Activated T-cell treated with anti-CD3 and anti-CD28 coated beads for 48 hours (primary cell): ENCODE measurements around the gene AUH.

ENCODE experiments used
- DNase-seq: peaks from one replicate; pipeline ENCODE4 v3.0.0-alpha.2; 2020; ENCODE audit warnings: low read depth

AUH gene

DNA sequence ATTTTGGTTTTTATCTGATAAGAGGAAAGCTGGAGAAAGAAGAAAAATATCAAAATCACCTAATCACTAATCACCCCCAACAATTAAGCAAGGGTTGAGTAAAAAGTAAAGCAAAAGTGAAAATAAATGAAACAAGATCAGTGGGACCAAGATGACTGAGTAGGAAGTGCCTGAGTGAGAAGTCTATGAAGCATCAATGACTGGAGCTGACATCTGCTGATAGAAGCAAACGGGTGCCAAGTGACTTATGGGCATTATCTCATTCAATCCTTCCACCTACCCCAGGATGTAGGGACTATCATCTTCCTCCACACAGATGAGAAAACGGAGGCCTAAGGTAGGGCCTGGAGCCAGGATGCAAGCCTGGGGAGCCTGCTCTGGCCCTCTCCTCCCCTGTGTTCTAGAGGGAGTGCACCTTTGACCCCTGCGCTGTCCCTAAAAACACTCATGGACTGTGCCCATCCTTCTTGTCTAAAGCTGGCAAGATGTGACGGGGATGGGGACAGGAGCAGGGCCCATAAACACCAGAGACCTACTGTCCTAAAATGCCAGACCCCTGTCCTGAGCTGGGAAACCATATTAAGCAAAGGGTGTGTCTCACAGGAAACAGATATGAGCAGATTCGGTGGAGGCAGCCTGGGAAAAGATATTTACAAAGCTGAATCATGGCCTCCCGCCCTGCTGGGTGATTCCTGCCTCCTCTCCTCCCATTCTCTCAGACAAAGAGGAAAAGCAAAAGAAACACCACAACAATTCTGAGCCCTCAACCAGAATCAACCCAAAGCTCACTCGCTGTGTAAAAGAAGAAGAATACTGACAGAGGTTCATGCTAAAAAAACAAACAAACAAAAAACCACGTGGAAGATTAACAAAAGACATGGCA is 116.0 kb downstream of the AUH start:
- no peak for DNase-seq

DNA sequence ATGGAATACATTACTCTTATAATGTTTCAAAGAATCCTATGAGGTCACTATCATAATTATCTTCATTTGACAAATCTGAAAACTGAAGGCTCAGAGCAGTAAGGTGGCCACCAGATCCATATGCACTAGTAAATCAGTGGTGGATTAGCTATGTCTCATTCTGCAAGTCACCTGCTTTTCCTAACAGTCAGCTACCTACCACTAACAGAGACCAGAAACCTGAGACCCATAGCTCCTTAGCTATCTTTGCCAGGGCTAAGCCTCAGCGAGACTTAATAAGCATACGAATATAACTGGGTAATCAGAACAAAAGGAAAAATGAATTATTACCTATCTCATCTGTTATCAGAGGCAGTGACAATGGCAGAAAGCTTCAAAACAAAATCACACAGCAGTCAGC is 118.7 kb downstream of the AUH start:
- DNase-seq, result no peak

GRCh38 chr9:91241909-91242308 is 119.8 kb downstream of the AUH start:
- DNase-seq, result no peak

- no peak for DNase-seq
Observed at GRCh38 chr9:91240596-91241165, 121.0 kb downstream of the AUH start.

- no peak for DNase-seq
Observed at GRCh38 chr9:91239367-91240111, 122.2 kb downstream of the AUH start.

DNA sequence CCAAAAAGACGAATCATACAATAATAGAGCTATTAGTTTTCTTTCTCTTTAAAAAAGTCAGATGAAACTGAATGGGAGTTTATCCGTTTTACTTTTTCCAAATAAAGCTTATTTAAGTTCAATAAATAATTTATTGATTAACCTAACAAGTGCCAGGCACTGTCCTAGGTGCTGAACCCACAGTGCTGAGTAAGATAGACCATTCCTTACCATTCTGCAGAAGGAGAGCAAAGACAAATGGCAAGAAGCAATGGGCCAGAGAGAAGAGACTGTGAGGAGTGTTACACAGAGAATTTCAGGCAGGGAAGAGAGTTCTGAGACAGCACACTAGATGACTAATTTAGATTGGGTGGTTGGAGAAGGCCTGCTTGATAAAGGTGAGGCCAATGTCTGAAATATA is 127.2 kb downstream of the AUH start:
- no peak for DNase-seq

DNA sequence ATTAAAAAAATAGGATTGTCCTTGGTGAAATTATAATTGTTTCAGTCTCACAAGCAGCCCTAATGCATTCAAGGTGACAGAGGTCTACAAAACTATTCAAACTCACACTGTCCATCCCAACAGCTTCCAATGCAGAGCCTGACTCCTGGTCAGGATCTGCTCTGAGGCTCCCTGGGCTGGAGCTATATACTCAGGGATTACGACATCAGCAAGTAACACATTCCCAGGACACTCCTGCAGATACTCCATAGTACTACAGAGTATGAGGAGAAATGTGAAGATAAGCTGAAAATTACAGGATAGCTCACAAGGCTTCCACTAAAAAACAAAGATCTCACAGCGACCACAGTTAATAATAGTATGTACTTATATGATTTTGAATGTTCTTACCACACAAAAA is 130.1 kb downstream of the AUH start:
- DNase-seq, result no peak

DNA sequence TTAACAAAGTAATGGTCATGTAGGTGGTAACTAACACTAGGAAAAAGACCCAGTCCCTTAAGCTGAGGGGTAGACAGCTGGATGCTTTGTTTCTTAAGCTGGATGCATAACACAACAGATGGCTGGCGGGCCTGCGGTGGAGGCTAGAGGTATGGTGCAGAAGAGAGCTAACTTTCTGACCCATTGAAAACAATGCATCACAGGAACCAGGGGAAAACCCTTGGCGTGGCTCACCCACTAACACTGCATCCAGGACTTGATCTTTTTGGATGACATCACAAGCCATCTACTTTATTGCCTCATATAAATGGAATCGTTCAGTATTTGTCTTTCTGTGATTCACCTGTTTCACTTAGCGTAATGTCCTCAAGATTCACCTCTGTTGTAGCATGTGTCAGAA is 138.7 kb downstream of the AUH start:
- DNase-seq, result no peak

- no peak for DNase-seq
Observed at GRCh38 chr9:91222457-91222856, 139.3 kb downstream of the AUH start.

- no peak for DNase-seq
Observed at GRCh38 chr9:91221332-91221731, 140.4 kb downstream of the AUH start.

GRCh38 chr9:91220491-91221135 is 141.1 kb downstream of the AUH start:
- DNase-seq, result no peak

GRCh38 chr9:91220021-91220420 is 141.7 kb downstream of the AUH start:
- DNase-seq, result no peak

DNA sequence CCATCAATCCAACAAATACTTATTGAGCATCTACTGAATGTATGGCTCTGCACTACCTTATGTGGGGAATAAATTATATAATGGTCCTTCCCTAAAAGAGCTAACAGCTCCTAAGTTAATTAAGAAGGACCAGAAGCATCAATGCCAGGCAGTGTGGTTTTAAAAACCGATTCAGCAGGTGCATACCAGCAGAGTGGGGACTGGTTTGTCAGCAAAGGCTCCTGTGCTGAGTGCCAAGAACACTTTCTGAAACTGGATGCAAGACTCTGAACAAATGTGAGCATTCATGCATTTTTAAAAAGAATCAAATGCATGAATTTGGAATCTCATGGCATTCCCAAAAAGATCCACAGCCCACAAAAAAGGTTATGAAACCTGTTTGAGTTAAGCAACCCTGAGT is 142.2 kb downstream of the AUH start:
- no peak for DNase-seq

- DNase-seq, result no peak
Observed at GRCh38 chr9:91217388-91217787, 144.3 kb downstream of the AUH start.

DNA sequence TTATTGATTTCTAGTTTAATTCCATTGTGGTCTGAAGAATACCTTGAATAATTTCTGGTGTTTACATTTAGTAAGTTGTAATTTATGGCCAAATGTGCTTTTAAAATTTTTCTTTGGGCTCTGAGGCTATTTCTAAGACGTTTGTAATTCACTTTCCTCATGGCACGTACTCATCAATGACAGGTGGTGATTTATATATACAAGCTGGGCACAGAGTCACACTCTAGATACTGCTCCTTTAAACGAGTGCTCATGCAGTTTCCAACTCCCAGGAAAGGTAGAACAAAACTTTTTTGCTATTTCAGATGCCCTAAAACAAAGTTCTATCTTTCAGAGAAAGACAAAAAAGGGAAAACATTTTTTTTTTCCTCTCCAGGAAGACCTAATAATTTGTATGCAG is 146.9 kb downstream of the AUH start:
- no peak for DNase-seq

GRCh38 chr9:91214086-91214485 is 147.6 kb downstream of the AUH start:
- no peak for DNase-seq

DNA sequence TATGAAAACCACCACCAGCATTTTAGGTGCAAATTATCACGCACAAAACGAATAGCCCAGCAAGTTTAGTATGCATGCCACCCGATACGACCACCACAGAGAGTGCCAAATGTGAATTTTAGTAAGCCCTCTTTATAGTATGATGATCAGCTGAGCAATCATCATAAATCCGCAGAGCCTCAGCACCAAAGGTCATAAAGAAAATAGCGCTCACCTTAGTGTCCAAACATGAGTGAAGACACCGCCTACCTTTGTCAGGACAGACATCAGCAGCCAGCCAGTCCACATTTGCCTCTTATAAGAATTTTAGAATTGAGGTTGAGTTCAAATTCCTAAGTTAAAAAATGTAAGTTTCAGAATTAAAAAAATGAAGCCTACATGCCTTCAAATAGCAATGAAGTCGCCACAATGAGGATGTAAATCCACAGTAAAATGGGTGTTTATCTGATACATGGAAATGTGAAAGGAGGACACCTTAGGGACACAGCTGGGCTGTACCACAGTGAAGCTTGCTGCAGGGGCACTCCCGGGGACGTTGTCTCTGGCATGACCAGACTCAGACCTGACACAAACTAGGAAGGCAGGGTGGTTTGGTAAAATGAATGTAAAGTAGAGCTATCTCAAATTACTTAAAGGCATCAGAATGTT is 149.0 kb downstream of the AUH start:
- DNase-seq, result no peak

GRCh38 chr9:91211919-91212318 is 149.8 kb downstream of the AUH start:
- DNase-seq, result no peak

DNA sequence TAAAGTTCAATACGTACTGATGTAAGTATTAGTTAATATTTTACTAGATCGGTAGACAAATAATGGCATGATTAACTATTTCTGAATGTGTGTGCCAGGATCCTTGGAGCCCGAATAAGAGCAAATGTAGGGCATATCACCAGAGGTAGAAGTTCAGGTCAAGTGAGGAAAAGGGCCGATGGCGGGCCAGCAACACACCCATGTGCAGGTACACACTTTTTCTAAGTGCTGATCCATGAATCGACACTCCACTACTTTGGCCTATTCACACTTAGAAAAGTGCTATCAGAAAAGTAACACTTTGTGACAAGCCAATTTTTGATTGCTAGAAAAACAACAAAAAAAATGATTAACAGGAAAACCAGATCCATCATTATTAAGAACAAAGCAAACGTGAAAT is 150.3 kb downstream of the AUH start:
- no peak for DNase-seq

- DNase-seq, result no peak
Observed at GRCh38 chr9:91210318-91210717, 151.4 kb downstream of the AUH start.

GRCh38 chr9:91208837-91209236 is 152.9 kb downstream of the AUH start:
- no peak for DNase-seq

DNA sequence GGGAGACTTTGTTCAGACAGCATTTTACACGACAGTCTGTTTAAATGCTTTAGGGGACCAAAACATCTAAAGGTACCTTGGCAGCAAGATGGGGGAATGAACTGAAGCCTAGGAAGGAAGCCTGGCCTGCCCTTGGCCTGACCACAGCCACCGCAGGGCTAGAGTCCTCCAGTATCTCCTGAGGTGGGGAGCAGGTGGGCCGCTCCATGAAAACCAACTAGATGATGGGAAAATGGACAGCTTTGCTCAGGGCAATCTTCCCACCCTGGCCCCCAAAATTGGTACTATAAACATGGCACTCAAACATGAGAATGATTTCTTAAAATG is 153.3 kb downstream of the AUH start:
- DNase-seq, result no peak
